ENCODE data around the gene TMX3. TPM values are rescaled to one million over a fixed set of nuclear protein-coding genes. Genes with fewer than 3 reads are reported as not detected.

TMX3 gene
- total and polyA plus RNA-seq, 2 donors (not counting 1 experiment from before 2014, with no cell fraction given) = 19.0 to 73.5 TPM

DNA sequence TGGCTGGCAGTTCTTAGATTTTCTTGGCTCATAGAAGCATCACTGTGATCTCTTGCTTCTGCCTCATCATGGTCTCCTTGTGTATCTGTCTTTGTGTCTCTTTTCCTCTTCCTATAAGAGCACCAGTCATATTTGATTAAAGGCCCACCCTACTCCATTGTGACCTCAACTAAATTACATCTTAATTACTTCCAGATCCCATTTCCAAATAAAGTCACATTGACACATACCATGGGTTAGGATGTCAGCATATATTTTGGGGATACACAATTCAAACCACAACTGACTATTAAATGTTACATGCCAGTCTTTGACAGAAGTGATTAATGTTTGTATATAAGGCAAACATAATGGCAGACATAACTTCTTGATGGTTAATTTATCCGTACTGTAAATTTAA, 27.3 kb upstream of the TMX3 start:
- no CpG with 5 or more reads among the region's 1 CpG for WGBS (ENCODE audit: insufficient coverage)

DNA sequence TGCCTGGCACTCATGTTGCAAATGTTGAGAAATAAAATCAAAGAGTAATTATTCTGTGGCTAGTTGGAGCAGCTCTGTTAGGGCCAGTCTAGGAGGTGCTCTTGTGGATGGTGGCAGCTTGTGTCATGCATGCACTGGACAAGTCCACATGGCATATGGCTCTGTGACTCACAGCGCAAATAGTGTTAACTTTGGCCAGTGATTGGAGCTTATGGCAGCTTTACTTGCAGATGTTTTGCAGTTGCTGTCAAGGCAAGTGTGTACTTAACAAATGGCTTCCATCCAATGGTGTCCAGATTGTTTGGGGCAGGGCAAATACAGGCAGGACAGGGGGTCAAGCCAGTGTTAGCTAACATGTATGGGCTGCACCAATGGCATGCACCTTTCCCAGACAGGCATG, 26.1 kb upstream of the TMX3 start:
- H3K4me3 ChIP-seq (ENCODE audit: control extremely low read depth in 1 of 5, extremely low read depth in 1 of 5, insufficient read depth in 1 of 5, low read depth in 2 of 5, low read length in 4 of 5) = no peak overlapping the region
- ChIA-PET POLR2A (no interaction called here), CTCF (no interaction called here)
- H3K9me3 Mint-ChIP-seq (ENCODE audit: insufficient read depth) = no peaks in the 10 kb centered on the region
- ATAC-seq (ENCODE audit: low read depth) = no peak
- no peak for DNase-seq
- intact Hi-C loops (cut with micrococcal nuclease) = no loop called here
- no peaks in the 10 kb centered on the region for H3K36me3 ChIP-seq (replicated peaks in 1 of 2; ENCODE audit: control extremely low read depth in 1 of 2, control insufficient read depth in 1 of 2, extremely low read depth in 1 of 2, insufficient read depth in 2 of 2, low read length in 1 of 2)
- no peak overlapping the region for H3K4me3 Mint-ChIP-seq
- H3K9ac ChIP-seq (ENCODE audit: low read length) = no peak overlapping the region
- H3K27ac ChIP-seq (ENCODE audit: low read length in 2 of 2) = no peak overlapping the region
- no peak overlapping the region for H3K27ac Mint-ChIP-seq
- H3K4me1 Mint-ChIP-seq = no peaks in the 10 kb centered on the region
- H3K4me2 ChIP-seq (replicated peaks; ENCODE audit: low read depth, low read length, poor library complexity, severe bottlenecking) = no peak overlapping the region
- no peak for TF ChIP-seq EZH2 (IDR thresholded peaks at IDR 0.05; ENCODE audit: borderline replicate concordance, insufficient read depth, low read depth, low read length, poor library complexity, severe bottlenecking)
- TF ChIP-seq, protein P1, sequence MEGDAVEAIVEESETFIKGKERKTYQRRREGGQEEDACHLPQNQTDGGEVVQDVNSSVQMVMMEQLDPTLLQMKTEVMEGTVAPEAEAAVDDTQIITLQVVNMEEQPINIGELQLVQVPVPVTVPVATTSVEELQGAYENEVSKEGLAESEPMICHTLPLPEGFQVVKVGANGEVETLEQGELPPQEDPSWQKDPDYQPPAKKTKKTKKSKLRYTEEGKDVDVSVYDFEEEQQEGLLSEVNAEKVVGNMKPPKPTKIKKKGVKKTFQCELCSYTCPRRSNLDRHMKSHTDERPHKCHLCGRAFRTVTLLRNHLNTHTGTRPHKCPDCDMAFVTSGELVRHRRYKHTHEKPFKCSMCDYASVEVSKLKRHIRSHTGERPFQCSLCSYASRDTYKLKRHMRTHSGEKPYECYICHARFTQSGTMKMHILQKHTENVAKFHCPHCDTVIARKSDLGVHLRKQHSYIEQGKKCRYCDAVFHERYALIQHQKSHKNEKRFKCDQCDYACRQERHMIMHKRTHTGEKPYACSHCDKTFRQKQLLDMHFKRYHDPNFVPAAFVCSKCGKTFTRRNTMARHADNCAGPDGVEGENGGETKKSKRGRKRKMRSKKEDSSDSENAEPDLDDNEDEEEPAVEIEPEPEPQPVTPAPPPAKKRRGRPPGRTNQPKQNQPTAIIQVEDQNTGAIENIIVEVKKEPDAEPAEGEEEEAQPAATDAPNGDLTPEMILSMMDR (IDR thresholded peaks at IDR 0.05) = no peak
- no peaks in the 10 kb centered on the region for H3K79me2 ChIP-seq (ENCODE audit: control insufficient read depth, insufficient read depth, low read length)
- H4K20me1 ChIP-seq (ENCODE audit: control insufficient read depth, insufficient read depth, low read length, poor library complexity, severe bottlenecking) = no peaks in the 10 kb centered on the region
- 100% methylated on average over 1 of the region's 1 CpG for WGBS (ENCODE audit: insufficient coverage)
- H3K27me3 Mint-ChIP-seq = no peaks in the 10 kb centered on the region
- H3K4me1 ChIP-seq (ENCODE audit: control insufficient read depth in 2 of 2, insufficient read depth in 2 of 2, low read length in 2 of 2) = no peaks in the 10 kb centered on the region
- H3K9me3 ChIP-seq (ENCODE audit: control extremely low read depth in 1 of 3, control insufficient read depth in 2 of 3, insufficient read depth in 1 of 3, low read length in 2 of 3) = no peaks in the 10 kb centered on the region
- no peaks in the 10 kb centered on the region for H3K27me3 ChIP-seq (replicated peaks in 1 of 4; ENCODE audit: control extremely low read depth in 1 of 4, control insufficient read depth in 3 of 4, insufficient read depth in 4 of 4, low read length in 3 of 4)
- H2AFZ ChIP-seq (ENCODE audit: insufficient read depth, low read depth, low read length, poor library complexity, severe bottlenecking) = no peak overlapping the region

More for the DNA sequence above, 27.3 kb upstream of the TMX3 start:
- intact Hi-C loops (cut with micrococcal nuclease) = no loop called here
- H3K4me3 Mint-ChIP-seq = no peak overlapping the region
- POLR2A ChIA-PET = no interaction called here
- Histone ChIP-seq H3K27me3 (replicated peaks in 1 of 4; ENCODE audit: control extremely low read depth in 1 of 4, control insufficient read depth in 3 of 4, insufficient read depth in 4 of 4, low read length in 3 of 4) (no peaks in the 10 kb centered on the region), H2AFZ (ENCODE audit: insufficient read depth, low read depth, low read length, poor library complexity, severe bottlenecking) (no peak overlapping the region), H3K79me2 (ENCODE audit: control insufficient read depth, insufficient read depth, low read length) (no peaks in the 10 kb centered on the region), H3K4me3 (ENCODE audit: control extremely low read depth in 1 of 5, extremely low read depth in 1 of 5, insufficient read depth in 1 of 5, low read depth in 2 of 5, low read length in 4 of 5) (no peak overlapping the region), H3K36me3 (replicated peaks in 1 of 2; ENCODE audit: control extremely low read depth in 1 of 2, control insufficient read depth in 1 of 2, extremely low read depth in 1 of 2, insufficient read depth in 2 of 2, low read length in 1 of 2) (no peaks in the 10 kb centered on the region), H3K27ac (ENCODE audit: low read length in 2 of 2) (no peak overlapping the region), H3K4me1 (ENCODE audit: control insufficient read depth in 2 of 2, insufficient read depth in 2 of 2, low read length in 2 of 2) (no peaks in the 10 kb centered on the region), H4K20me1 (ENCODE audit: control insufficient read depth, insufficient read depth, low read length, poor library complexity, severe bottlenecking) (no peaks in the 10 kb centered on the region), H3K9me3 (ENCODE audit: control extremely low read depth in 1 of 3, control insufficient read depth in 2 of 3, insufficient read depth in 1 of 3, low read length in 2 of 3) (no peaks in the 10 kb centered on the region), H3K4me2 (replicated peaks; ENCODE audit: low read depth, low read length, poor library complexity, severe bottlenecking) (no peak overlapping the region), H3K9ac (ENCODE audit: low read length) (no peak overlapping the region)
- TF ChIP-seq, protein P1 (IDR thresholded peaks at IDR 0.05) = no peak
- TF ChIP-seq EZH2 (IDR thresholded peaks at IDR 0.05; ENCODE audit: borderline replicate concordance, insufficient read depth, low read depth, low read length, poor library complexity, severe bottlenecking) = no peak
- CTCF ChIA-PET = no interaction called here
- no peak overlapping the region for H3K27ac Mint-ChIP-seq
- H3K9me3 Mint-ChIP-seq (ENCODE audit: insufficient read depth) = no peaks in the 10 kb centered on the region
- no peaks in the 10 kb centered on the region for H3K27me3 Mint-ChIP-seq
- ATAC-seq (ENCODE audit: low read depth) (no peak), DNase-seq (no peak)
- no peaks in the 10 kb centered on the region for H3K4me1 Mint-ChIP-seq

All from B cell (primary cell).